NK-92 (cell line): ENCODE measurements around the gene SH3BP5L.

Experiments
- DNase-seq: peaks from one replicate; lab custom pipeline; 2025; ENCODE audit not compliant: unreplicated experiment; lab: John Stamatoyannopoulos, UW

The SH3BP5L gene

DNA sequence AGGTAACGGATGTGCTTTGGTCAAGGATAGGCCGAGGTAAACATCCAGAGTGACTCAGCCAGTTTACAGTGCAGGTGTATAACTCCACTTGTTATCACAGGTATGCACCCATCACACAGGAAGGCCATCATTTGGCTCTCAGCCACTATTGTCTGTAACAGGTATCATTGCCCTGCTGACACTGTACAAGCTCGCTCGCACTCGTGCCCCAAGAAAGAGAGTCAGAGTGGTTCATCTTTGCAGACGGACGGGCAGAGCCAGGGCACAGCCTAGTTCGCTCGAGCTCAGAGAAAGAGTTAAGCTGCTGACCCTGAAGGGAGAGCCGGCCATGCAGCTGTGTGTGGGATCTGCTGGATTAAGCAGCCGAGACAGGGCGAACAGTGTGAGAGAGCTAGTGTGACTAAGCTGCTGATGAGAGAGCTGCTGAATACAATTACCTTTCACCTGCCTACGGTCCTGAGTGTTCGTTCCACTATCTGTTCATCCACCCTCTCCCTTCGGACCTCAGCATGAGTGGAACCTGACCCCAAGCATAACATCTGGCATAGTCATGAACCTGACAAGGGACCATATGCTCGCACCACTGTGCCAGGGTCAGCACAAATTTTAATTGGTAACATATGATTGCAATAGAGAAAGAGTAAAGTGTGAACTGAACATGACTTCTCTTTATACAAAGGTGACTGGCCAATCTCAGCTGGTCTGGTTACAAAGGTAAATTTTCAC, 43.1 kb downstream of the SH3BP5L start:
- no peak for DNase-seq

DNA sequence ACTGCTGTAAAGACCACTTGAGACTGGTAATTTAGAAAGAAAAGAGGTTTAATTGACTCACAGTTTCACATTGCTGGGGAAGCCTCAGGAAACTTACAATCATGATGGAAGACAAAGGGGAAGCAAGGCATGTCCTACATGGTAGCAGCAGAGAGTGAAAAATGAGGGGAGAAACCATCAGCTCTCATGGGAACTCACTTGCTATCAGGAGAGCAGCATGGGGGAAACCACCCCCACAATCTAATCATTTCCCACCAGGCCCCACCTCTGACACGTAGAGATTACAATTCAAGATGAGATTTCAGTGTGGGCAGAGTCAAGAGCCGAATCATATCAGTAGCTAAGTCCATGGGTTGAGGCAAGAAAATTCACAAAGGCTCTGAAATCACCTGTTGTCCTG, 46.4 kb downstream of the SH3BP5L start:
- no peak for DNase-seq

DNA sequence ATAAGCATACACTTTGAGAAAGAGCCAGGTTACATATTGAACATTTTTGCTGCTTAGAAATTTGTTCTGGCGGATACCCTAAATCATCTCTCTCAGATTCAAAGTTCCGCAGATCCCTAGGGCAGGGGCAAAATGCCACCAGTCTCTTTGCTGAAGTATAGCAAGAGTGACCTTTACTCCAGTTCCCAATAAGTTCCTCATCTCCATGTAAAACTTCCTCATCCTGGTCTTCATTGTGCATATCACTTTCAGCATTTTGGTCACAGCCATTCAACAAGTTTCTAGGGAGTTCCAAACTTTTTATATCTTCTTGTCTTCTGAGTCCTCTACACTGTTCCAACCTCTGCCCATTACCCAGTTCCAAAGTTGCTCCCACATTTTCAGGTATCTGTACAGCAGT, 46.8 kb downstream of the SH3BP5L start:
- DNase-seq = no peak

DNA sequence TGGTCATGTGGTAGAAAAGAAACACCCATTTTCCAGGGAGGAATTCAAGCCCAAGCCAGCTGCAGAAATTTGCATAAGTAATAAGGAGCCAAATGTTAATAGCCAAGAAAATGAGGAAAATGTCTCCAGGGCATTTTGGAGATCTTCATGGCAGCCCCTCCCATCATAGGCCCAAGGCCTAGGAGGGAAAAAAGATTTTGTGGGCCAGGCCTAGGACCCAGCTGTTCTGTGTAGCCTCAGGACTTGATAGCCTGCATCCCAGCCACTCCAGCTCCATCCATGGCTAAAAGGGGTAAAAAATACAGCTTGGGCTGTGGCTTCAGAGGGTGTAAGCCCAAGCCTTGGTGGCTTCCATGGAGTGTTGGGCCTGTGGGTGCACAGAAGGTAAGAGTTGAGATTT, 48.7 kb downstream of the SH3BP5L start:
- no peak for DNase-seq

DNA sequence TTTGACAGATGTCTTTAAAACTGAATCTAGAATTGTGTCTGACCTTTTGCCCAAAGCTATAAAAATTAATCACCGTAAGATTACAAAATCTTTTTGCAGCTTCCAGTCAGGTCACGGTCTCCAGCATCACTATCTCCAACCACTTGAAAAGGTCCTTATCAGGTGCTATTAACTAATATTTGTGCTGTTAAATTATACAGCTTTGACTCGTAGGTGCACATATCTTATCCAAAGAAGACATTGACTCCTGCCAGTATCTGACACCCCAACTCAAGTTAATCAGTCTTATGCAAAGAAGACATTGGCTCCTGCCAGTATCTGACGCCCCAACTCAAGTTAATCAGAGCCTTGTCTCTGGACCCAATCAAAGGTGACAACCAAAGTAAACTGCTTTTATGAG, 50.3 kb downstream of the SH3BP5L start:
- no peak for DNase-seq
